H7 (cell line): Measurements from ENCODE around the gene LY6G6F. TPM values are rescaled to one million over a fixed set of nuclear protein-coding genes. Genes with fewer than 3 reads are reported as not detected.
"Not testable (repeated sequence)": the region's sequence is repeated elsewhere in the genome, so short reads cannot be mapped to it uniquely, and the experiment has no call there.

Source experiments
- DNase-seq: peaks from one replicate; pipeline ENCODE4 v3.0.0; 2012
- H3K27me3 ChIP-seq: 2 replicates; pipeline ENCODE4 v1.6.0; 2011; ENCODE audit warnings: mild to moderate bottlenecking, low read length; ENCODE audit not compliant: control insufficient read depth, insufficient read depth
- H3K36me3 ChIP-seq: replicated peaks from 2 replicates; pipeline ENCODE4 v1.5.1; 2011; ENCODE audit warnings: low read length; ENCODE audit not compliant: control insufficient read depth, insufficient read depth
- H3K4me3 ChIP-seq: 2 replicates; pipeline ENCODE4 v1.5.1; 2011; ENCODE audit warnings: low read depth, mild to moderate bottlenecking, control low read depth, low read length, moderate library complexity; ENCODE audit not compliant: insufficient read depth
- total RNA-seq: library from RNA; depleted of rRNA; stranded (reverse); fragments of >200 nt; shearing (Covaris generic); gene quantifications from 2 replicates; pipeline ENCODE4 v1.2.3, GENCODE V29; 2014

The LY6G6F gene
- total RNA-seq, 1 experiment from 2014 or later: not detected

DNA sequence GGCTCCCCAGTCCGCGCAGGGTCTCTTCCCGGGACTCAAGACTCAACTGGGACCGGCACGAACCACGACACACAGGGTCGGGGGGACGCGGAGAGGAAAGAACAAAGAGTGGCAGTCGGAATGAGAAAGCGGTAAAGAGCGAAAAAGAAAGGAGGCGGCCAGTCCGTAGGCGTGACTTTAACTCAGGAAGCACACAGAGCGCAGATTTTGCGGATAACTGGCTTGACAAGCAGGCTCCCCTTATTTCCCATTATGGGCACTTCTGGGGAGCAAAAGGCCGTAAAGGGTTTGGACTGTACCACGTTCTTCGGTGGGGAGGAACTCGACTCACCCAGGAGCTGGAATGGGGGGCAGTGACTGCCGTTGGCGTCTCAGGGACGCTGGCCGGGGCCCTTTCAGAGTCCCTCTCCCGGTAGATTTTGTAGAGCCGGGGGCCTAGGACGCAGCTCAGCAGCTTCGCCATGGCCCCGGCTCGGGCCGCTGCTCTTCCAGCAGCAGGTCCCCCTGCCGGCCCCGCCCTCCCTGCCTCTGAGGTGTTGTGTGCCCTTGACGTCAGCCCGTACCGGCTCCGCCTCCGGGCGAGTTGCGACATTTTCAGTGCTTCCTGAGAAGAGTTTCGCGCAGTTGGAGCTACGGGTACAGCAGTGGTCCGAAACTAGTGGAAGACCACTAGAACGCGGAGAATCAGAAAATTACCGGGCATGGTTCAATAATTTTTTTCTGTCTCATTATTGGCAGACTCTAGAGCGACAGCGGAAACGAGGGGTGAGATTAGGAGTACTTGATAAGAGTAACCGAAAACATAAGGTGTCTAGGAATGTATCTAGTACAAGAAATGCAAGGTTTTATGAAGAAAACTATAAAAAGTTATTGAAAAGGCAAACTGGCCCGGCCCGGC, 3.6 kb upstream of the LY6G6F start, which contains the start of gene ABHD16A:
Gene ABHD16A (minus strand): TSS at position 506 of the 898 bp plus-strand sequence. CDS start 43 bp downstream, at position 463.
- no peaks in the 10 kb centered on the region for H3K36me3 ChIP-seq
- H3K4me3 ChIP-seq: peak within 1 kb of the TSS; percentile 87
- no peaks in the 10 kb centered on the region; the same call in 1 of the 2 replicates for H3K27me3 ChIP-seq
- DNase-seq: peak; percentile 99

DNA sequence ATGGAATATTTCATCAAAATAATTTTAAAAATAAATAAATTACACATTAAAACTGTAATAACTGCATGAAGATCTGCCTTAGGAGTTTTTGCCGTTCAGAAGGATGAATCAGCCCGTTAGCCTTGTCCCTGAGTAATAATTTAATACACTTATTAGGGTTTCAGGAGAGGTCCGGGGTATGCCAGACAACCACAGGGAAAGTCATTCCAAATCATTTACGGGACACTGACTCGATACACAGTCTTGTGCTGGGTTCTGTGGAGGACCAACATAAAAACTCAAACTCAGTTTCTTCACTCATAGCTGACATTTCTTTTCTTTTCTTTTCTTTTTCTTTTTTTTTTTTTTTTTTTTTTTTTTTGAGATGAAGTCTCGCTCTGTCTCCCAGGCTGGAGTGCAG, 735 bp upstream of the LY6G6F start:
- Histone ChIP-seq H3K36me3 (no peaks in the 10 kb centered on the region), H3K4me3 (no peak overlapping the region), H3K27me3 (no peaks in the 10 kb centered on the region; the same call in 1 of the 2 replicates)
- DNase-seq: no peak

DNA sequence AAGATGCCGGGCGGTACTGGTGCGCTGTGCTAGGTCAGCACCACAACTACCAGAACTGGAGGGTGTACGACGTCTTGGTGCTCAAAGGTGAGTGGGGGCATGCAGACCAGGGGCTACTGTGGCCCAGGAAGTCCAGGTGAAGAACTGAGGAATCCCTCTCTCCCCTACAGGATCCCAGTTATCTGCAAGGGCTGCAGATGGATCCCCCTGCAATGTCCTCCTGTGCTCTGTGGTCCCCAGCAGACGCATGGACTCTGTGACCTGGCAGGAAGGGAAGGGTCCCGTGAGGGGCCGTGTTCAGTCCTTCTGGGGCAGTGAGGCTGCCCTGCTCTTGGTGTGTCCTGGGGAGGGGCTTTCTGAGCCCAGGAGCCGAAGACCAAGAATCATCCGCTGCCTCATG, 1.0 kb downstream of the LY6G6F start:
- no peak for DNase-seq
- H3K36me3 ChIP-seq: no peaks in the 10 kb centered on the region
- H3K4me3 ChIP-seq: no peak overlapping the region
- H3K27me3 ChIP-seq: no peaks in the 10 kb centered on the region; the same call in 1 of the 2 replicates

GRCh38 chr6:31708224-31708623, 1.6 kb downstream of the LY6G6F start:
- Histone ChIP-seq H3K4me3 (no peak overlapping the region), H3K27me3 (no peaks in the 10 kb centered on the region; the same call in 1 of the 2 replicates), H3K36me3 (no peaks in the 10 kb centered on the region)
- no peak for DNase-seq

GRCh38 chr6:31709157-31709556, 2.5 kb downstream of the LY6G6F start:
- H3K27me3 ChIP-seq, H3K36me3 ChIP-seq: not testable (repeated sequence)

DNA sequence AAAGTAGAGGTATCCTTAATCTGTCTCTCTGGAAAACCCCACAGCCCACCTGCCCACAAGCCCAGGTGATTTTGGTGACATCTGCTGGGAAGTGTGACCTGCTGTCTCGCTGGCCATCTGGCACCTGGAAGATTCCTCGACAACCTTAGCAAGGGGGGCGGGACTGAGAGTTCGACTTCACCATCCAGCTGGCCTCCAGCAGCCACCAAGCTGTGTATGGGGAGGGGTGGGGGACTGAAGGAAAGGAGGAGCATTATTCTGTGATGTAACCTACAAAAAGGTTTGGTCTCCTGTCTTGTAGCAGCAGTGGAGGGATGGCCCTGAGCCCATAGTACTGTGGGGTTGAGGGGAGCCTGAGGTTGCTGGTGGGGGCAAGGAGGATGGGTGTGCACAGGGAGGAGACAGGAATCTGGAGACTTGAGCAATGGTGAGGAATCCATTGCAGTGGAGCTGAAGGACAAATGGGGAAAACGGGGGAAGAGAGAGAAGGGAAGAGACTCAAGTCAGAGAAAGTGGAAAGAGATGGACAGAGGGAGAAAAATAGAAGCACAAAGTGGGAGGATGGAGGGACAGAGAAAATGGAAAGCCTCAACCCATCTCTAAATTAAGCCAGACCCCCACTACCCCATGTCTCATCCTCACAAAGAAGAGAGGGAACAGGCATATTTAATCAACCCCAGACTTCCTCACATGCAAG, 4.0 kb downstream of the LY6G6F start:
- peak; percentile 60 for DNase-seq

More at GRCh38 chr6:31709157-31709556, 2.5 kb downstream of the LY6G6F start:
- DNase-seq, H3K4me3 ChIP-seq: not testable (repeated sequence)

DNA sequence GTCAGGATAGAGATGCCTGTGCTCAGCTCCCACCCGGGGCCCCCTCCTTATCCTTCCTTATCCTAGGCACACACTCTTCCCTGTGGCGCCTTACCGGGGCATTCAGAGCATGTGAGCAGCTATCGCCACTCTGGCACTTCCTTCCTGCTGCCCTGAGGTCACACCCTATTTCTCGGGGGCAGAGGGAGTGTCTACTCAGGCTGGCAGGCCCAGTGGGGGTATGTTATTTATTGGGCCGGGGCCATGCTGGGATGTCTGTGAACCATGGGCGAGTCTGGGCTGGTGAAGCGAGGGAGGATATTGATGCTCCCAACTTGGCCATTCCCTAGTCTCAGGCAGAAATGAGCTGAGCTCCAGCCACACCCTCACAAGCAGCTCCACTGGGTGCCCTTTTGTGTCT, 4.6 kb downstream of the LY6G6F start:
- Histone ChIP-seq H3K27me3 (no peaks in the 10 kb centered on the region; the same call in 1 of the 2 replicates), H3K4me3 (no peak overlapping the region), H3K36me3 (no peaks in the 10 kb centered on the region)
- DNase-seq: no peak

More for the DNA sequence above, 4.0 kb downstream of the LY6G6F start:
- no peak overlapping the region for H3K4me3 ChIP-seq
- no peaks in the 10 kb centered on the region for H3K36me3 ChIP-seq
- H3K27me3 ChIP-seq: no peaks in the 10 kb centered on the region; the same call in 1 of the 2 replicates

DNA sequence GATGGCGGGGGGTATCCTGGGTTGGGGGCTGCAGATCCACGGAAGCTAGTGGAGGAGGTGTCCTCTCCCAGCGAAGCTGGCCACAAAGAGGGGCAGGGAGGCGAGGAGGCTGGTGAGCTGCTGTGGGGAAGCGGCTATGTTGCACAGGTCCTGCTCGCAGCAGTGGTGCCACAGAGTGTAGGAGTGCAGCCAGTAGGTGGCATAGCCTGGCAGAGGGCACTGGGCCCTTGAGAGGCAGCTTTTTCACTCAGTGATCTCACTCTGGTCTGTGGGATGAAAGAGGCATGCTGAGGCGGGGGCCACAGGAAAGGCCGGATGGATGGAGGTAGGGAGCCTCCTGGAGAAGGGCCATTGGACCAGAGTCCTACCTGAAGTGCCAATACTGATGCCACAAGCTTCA, 5.6 kb downstream of the LY6G6F start:
- H3K36me3 ChIP-seq: no peaks in the 10 kb centered on the region
- no peak for DNase-seq
- no peak overlapping the region for H3K4me3 ChIP-seq
- no peaks in the 10 kb centered on the region; the same call in 1 of the 2 replicates for H3K27me3 ChIP-seq

DNA sequence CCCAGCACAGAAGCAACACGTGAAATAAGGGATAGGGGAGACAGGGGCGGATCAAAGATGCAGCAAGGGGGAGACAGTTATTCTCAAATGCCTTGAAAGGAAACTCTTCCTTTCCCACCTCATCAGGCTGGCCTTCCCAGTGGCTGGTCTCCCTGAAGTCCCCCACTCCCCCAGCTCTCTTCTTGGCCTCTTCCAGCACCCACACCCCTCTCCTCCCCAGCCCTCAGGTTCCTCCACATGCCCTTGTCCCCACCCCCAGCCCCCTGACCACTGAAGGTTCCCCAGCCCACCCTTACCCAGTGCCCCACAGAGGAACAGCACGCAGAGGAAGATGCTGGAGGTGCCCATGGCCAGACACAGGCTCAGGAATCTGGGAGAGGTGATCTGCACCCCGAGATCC, 6.8 kb downstream of the LY6G6F start:
- DNase-seq: peak; percentile 52
- Histone ChIP-seq H3K27me3 (no peaks in the 10 kb centered on the region), H3K36me3 (no peaks in the 10 kb centered on the region), H3K4me3 (no peak overlapping the region)

DNA sequence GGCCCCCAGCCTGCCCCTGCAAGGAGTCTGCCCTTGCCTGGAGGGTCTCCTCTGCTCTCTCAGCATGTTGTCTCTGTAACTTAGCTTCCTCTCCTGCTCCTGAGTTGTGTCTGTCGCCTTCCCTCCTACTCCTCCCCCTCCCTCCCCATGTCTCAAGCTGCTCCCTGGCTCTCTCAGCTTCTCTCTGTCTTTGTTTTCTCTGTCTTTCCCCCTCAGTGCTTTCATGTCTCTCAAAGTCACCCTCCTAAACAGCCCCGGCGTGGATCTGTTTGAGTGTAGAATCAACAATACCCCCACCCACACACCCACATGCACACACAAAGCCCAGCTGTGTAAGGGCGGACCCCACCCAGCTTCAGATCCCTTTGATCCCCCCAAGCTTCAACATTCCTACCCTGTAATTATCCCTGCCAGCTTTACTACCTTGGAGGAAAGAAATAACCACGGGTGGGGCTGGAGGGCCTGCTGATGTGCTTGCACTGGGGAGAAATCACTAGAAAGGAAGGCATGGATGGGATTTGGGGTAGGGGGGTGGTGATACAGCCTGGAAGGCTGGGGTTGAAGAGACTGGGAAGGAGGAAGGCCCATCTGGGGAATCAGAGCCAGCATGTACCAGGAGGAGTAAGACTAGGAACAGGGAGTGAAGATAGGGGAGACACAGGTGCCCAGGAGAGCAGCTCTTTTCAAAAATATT, 7.5 kb downstream of the LY6G6F start:
- DNase-seq: peak; percentile 83
- Histone ChIP-seq H3K27me3 (no peaks in the 10 kb centered on the region), H3K4me3 (no peak overlapping the region), H3K36me3 (no peaks in the 10 kb centered on the region)

GRCh38 chr6:31715022-31715958, 8.6 kb downstream of the LY6G6F start, which contains the start of gene LY6G6D:
TSS of gene LY6G6D (plus strand) at chr6:31715348. CDS start at chr6:31715356, 8 bp downstream.
- no peaks in the 10 kb centered on the region for H3K36me3 ChIP-seq
- H3K4me3 ChIP-seq: no peak within 1 kb of the TSS
- no peaks in the 10 kb centered on the region for H3K27me3 ChIP-seq
- DNase-seq: peak; percentile 73

GRCh38 chr6:31717499-31718222, 11.0 kb downstream of the LY6G6F start:
- no peaks in the 10 kb centered on the region for H3K36me3 ChIP-seq
- DNase-seq: peak; percentile 87
- H3K4me3 ChIP-seq: no peak overlapping the region

DNA sequence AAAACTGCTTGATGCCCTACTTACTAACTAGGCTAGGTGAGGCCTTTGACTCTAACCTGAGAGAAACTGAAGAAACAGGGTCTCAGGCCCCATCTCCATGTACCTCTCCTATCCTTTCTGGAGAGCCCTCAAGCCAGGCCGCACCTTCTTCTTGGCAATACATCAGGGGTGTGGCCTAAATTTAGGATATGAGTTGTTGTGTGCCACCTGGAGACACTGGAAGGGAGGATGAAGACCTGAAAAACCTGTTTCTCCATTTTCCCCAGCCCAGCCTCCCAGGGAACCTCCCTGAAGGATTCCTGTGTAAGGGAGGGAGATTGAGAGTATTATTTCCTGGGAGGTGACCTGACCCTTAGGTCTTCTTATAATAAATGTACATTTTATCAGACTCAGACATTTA, 11.6 kb downstream of the LY6G6F start:
- no peaks in the 10 kb centered on the region for H3K36me3 ChIP-seq
- H3K27me3 ChIP-seq: no peaks in the 10 kb centered on the region
- H3K4me3 ChIP-seq: no peak overlapping the region
- DNase-seq: peak; percentile 66

More at GRCh38 chr6:31717499-31718222, 11.0 kb downstream of the LY6G6F start:
- no peaks in the 10 kb centered on the region for H3K27me3 ChIP-seq
